H1 (cell line): ENCODE data around the gene ARHGAP15. TPM values are rescaled to one million over a fixed set of nuclear protein-coding genes. Genes with fewer than 3 reads are reported as not detected.

Experiments used
- CTCF ChIA-PET: fragments of 300-600 bp; sonication (Branson Sonifier 250); formaldehyde crosslinking; loops from one replicate; lab custom pipeline; 2021; ENCODE audit not compliant: partially characterized antibody; lab: Charles Lee
- POLR2A ChIA-PET: fragments of 300-600 bp; sonication (Branson Sonifier 250); formaldehyde crosslinking; loops from one replicate; lab custom pipeline; 2021; ENCODE audit warnings: inconsistent platforms; ENCODE audit not compliant: partially characterized antibody; lab: Charles Lee
- DNase-seq, 2 experiments: peaks; one replicate each; pipeline versions ENCODE4 v3.0.0 to v3.0.0-alpha.2; 2010 to 2022; ENCODE audit warnings: low spot score in 2 of 2, low read depth in 1 of 2, mixed read lengths in 1 of 2
- FAIRE-seq: peaks from 2 replicates; lab custom pipeline; 2011; peaks lifted over from hg19 to GRCh38; lab: Jason Lieb, UNC
- H2AFZ ChIP-seq: 2 replicates; pipeline ENCODE4 v1.8.1; 2012; ENCODE audit warnings: low read length, inconsistent platforms
- H2AK5ac ChIP-seq: 2 replicates; pipeline ENCODE4 v1.6.1; 2013; ENCODE audit warnings: low read depth, low read length
- H2BK120ac ChIP-seq: replicated peaks from 2 replicates; pipeline ENCODE3; 2013; ENCODE audit warnings: low read depth, low read length, inconsistent platforms
- H2BK12ac ChIP-seq: 2 replicates; pipeline ENCODE4 v1.6.1; 2013; ENCODE audit warnings: low read depth, low read length
- H2BK15ac ChIP-seq: 2 replicates; pipeline ENCODE4 v1.6.1; 2013; ENCODE audit warnings: low read length
- H2BK20ac ChIP-seq: 2 replicates; pipeline ENCODE4 v1.6.1; 2013; ENCODE audit warnings: low read length
- H2BK5ac ChIP-seq: 2 replicates; pipeline ENCODE4 v1.6.1; 2013; ENCODE audit warnings: low read depth, low read length
- H3K14ac ChIP-seq: 2 replicates; pipeline ENCODE4 v1.6.1; 2013; ENCODE audit warnings: inconsistent platforms; ENCODE audit not compliant: insufficient read length
- H3K18ac ChIP-seq: 2 replicates; pipeline ENCODE4 v1.6.1; 2013; ENCODE audit warnings: low read length; ENCODE audit errors: extremely low read depth
- H3K23ac ChIP-seq: 2 replicates; pipeline ENCODE4 v1.6.1; 2013; ENCODE audit warnings: inconsistent platforms; ENCODE audit not compliant: insufficient read length
- H3K23me2 ChIP-seq: 2 replicates; pipeline ENCODE4 v1.6.1; 2013; ENCODE audit warnings: low read depth, low read length
- H3K27ac ChIP-seq: 2 replicates; pipeline ENCODE4 v1.6.1; 2011; ENCODE audit warnings: low read depth, low read length, inconsistent platforms
- H3K27me3 ChIP-seq, 4 experiments: replicated peaks in 1 of 4; 1 replicate in 1 of 4; 2 replicates in 3 of 4; pipeline versions ENCODE4 v1.6.1 to v1.8.1; 2011 to 2013; ENCODE audit warnings: low read length in 3 of 4, mild to moderate bottlenecking in 3 of 4, inconsistent platforms in 2 of 4, mixed read lengths in 2 of 4, moderate library complexity in 1 of 4; ENCODE audit not compliant: control insufficient read depth in 3 of 4, insufficient read depth in 3 of 4; ENCODE audit errors: extremely low read depth in 1 of 4
- H3K36me3 ChIP-seq, 4 experiments: 2 replicates each; pipeline versions ENCODE4 v1.6.1 to v1.8.1; 2011 to 2013; ENCODE audit warnings: mild to moderate bottlenecking in 4 of 4, low read length in 3 of 4, moderate library complexity in 2 of 4, control low read depth in 1 of 4, inconsistent platforms in 1 of 4; ENCODE audit not compliant: insufficient read depth in 4 of 4, control insufficient read depth in 2 of 4
- H3K4ac ChIP-seq: replicated peaks from 2 replicates; pipeline ENCODE3; 2013; ENCODE audit warnings: low read length, low read depth, mixed read lengths, inconsistent platforms; ENCODE audit not compliant: insufficient read length
- H3K4me1 ChIP-seq, 4 experiments: replicated peaks in 1 of 4; 1 replicate in 1 of 4; 2 replicates in 3 of 4; pipeline versions ENCODE4 v1.6.1 to v1.8.1; 2011 to 2013; ENCODE audit warnings: low read length in 3 of 4, inconsistent platforms in 2 of 4, mixed read lengths in 1 of 4; ENCODE audit not compliant: insufficient read depth in 4 of 4, control insufficient read depth in 3 of 4
- H3K4me2 ChIP-seq, 2 experiments: 2 replicates each; pipeline versions ENCODE4 v1.6.1 to v1.8.1; 2011 to 2013; ENCODE audit warnings: low read depth in 2 of 2, low read length in 2 of 2, control low read depth in 1 of 2, inconsistent platforms in 1 of 2, mild to moderate bottlenecking in 1 of 2; ENCODE audit not compliant: insufficient read depth in 1 of 2
- H3K4me3 ChIP-seq, 4 experiments: fragments of 200-600, 300-600 bp in 1 of 4; sonication (generic), shearing (Covaris generic), sonication (Bioruptor Twin) in 1 of 4; 2 replicates each; pipeline versions ENCODE4 v1.5.1 to v1.8.1; 2011 to 2016; ENCODE audit warnings: low read length in 4 of 4, low read depth in 3 of 4, control low read depth in 2 of 4, inconsistent platforms in 2 of 4, mild to moderate bottlenecking in 2 of 4, mixed read lengths in 1 of 4, moderate library complexity in 1 of 4; ENCODE audit not compliant: insufficient read depth in 2 of 4; ENCODE audit errors: extremely low read depth in 1 of 4
- H3K56ac ChIP-seq: replicated peaks from 2 replicates; pipeline ENCODE3; 2013; ENCODE audit warnings: low read depth, mild to moderate bottlenecking, mixed read lengths, low read length, inconsistent platforms; ENCODE audit not compliant: insufficient read length
- H3K79me1 ChIP-seq: 2 replicates; pipeline ENCODE4 v1.6.1; 2013; ENCODE audit warnings: low read depth, low read length, control low read depth
- H3K79me2 ChIP-seq, 2 experiments: 2 replicates each; pipeline versions ENCODE4 v1.6.1 to v1.8.1; 2012 to 2013; ENCODE audit warnings: low read length in 2 of 2, mild to moderate bottlenecking in 2 of 2, inconsistent platforms in 1 of 2; ENCODE audit not compliant: insufficient read depth in 2 of 2, control insufficient read depth in 1 of 2
- H3K9ac ChIP-seq, 4 experiments: replicated peaks in 1 of 4; 1 replicate in 1 of 4; 2 replicates in 3 of 4; pipeline versions ENCODE4 v1.6.1 to v1.8.1; 2011 to 2013; ENCODE audit warnings: low read depth in 3 of 4, low read length in 3 of 4, control low read depth in 2 of 4, mild to moderate bottlenecking in 2 of 4, moderate library complexity in 2 of 4, inconsistent platforms in 1 of 4; ENCODE audit errors: extremely low read depth in 1 of 4
- H3K9me3 ChIP-seq, 2 experiments: 2 replicates each; pipeline versions ENCODE4 v1.6.1 to v1.8.1; 2012 to 2013; ENCODE audit warnings: mild to moderate bottlenecking in 2 of 2, moderate library complexity in 2 of 2, control low read depth in 1 of 2, inconsistent platforms in 1 of 2, low read depth in 1 of 2, low read length in 1 of 2, mixed read lengths in 1 of 2; ENCODE audit not compliant: insufficient read depth in 2 of 2
- H4K20me1 ChIP-seq, 2 experiments: replicated peaks in 1 of 2; 2 replicates each; pipeline versions ENCODE3 to v1.8.1; 2011 to 2013; ENCODE audit warnings: inconsistent platforms in 2 of 2, low read length in 2 of 2, mild to moderate bottlenecking in 1 of 2; ENCODE audit not compliant: insufficient read depth in 2 of 2, control insufficient read depth in 1 of 2
- H4K5ac ChIP-seq: 2 replicates; pipeline ENCODE4 v1.6.1; 2013; ENCODE audit warnings: low read length, low read depth, mixed read lengths, inconsistent platforms; ENCODE audit not compliant: insufficient read length
- H4K8ac ChIP-seq: 2 replicates; pipeline ENCODE4 v1.8.0; 2013; ENCODE audit warnings: mild to moderate bottlenecking, moderate library complexity, low read length, inconsistent platforms; ENCODE audit not compliant: insufficient read depth; ENCODE audit errors: extremely low read depth
- H4K91ac ChIP-seq: replicated peaks from 2 replicates; pipeline ENCODE3; 2013; ENCODE audit warnings: low read length, mixed read lengths, inconsistent platforms; ENCODE audit not compliant: insufficient read length
- GTF2F1 ChIP-seq: IDR thresholded peaks from 2 replicates; pipeline ENCODE4 v1.6.1; 2012; ENCODE audit warnings: low read depth, low read length, improper control_type of control experiment, borderline replicate concordance
- HDAC2 ChIP-seq, 2 experiments: fragments of 300-600 bp in 1 of 2; sonication (generic) in 1 of 2; IDR thresholded peaks; 2 replicates each; pipeline ENCODE4 v1.6.1; 2011 to 2012; ENCODE audit warnings: low read depth in 2 of 2, low read length in 2 of 2, mild to moderate bottlenecking in 2 of 2, moderate library complexity in 2 of 2, borderline replicate concordance in 1 of 2, inconsistent platforms in 1 of 2
- MAFK ChIP-seq: IDR thresholded peaks from 2 replicates; pipeline ENCODE4 v1.6.1; 2012; ENCODE audit warnings: low read depth, mild to moderate bottlenecking, improper control_type of control experiment, low read length
- SP2 ChIP-seq: IDR thresholded peaks from 2 replicates; pipeline ENCODE4 v1.6.1; 2012; ENCODE audit warnings: mild to moderate bottlenecking, low read length, inconsistent platforms
- WGBS, 2 experiments: shearing (Covaris generic) in 1 of 2; methylation state at CpG; one replicate each; pipeline versions ENCODE4 v1.1.6 to v1.1.7; 2013 to 2015; ENCODE audit warnings: low lambda C conversion rate in 2 of 2, mixed read lengths in 2 of 2, inconsistent platforms in 1 of 2, low coverage in 1 of 2, missing lambda C conversion rate in 1 of 2; ENCODE audit not compliant: insufficient replicate concordance in 2 of 2, insufficient coverage in 1 of 2, insufficient read length in 1 of 2; ENCODE audit errors: extremely low coverage in 1 of 2, missing lambda C conversion rate in 1 of 2; 5-methylcytosine and 5-hydroxymethylcytosine counted together
- polyA plus RNA-seq, 7 experiments: library from polyadenylated mRNA; depleted of rRNA in 3 of 7; stranded (reverse) in 5 of 7; unstranded in 2 of 7; fragments of >200 nt in 5 of 7; fragments of 200-250 nt in 2 of 7; gene quantifications; 1 replicate in 5 of 7; 2 replicates in 1 of 7; 4 replicates in 1 of 7; pipeline versions ENCODE4 v1.2.1 to v1.2.3, GENCODE V29; 2011 to 2013; ENCODE audit warnings: missing spikeins in 2 of 7, mixed read lengths in 2 of 7
- total RNA-seq: library from RNA; stranded (reverse); fragmentation: NEBNext Ultra II Directional; extraction: Animal tissue kit (Norgen Biotek cat#: 25700); gene quantifications from 2 replicates; pipeline ENCODE4 v1.2.1, GENCODE V29; 2021
- TF ChIP-seq, protein P1 (sequence below), 3 experiments: IDR thresholded peaks; 1 replicate in 2 of 3; 2 replicates in 1 of 3; pipeline versions ENCODE4 v1.5.1 to v1.6.1; 2011; ENCODE audit warnings: low read length in 3 of 3, mild to moderate bottlenecking in 3 of 3, inconsistent platforms in 2 of 3, low read depth in 1 of 3, moderate library complexity in 1 of 3; ENCODE audit not compliant: insufficient read depth in 1 of 3; ENCODE audit errors: control extremely low read depth in 1 of 3

ARHGAP15 gene
- total and polyA plus RNA-seq, 2 of the 8 experiments (the other 6 are each of a cell fraction or from before 2014, with no cell fraction given) = not detected

DNA sequence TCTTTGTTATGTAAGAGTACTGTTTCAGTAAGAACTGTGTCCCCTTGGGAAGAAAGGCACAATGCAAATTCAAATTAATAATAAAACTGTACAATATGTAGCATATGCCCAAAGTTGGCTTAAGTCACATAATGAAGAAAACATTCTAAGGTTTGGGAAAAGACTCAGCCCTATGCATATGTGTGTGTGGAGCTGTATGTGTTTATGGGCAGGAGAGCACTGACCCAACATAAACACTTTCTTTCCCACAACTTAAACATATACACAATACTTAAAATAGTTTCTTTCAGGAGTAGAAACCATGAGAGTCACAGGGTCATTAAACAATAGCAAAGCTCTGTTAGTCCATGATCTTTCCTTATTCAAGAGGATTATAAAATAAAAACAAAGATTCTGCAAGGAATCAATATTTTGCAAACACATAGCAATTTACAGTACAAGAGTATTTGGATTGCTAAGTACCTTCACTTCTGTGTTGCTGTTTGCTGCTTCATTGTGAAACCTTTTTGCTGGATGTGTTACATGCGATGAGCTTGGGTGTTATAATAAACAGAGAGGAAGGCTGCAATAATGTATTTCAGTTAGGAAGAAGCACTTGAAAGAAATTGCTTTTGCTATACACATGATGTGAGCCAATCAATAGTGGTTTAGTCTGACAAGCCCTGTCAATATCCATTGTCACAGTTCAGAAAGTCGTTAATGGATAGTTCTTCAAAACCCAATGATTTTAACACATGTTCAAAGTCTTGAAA is 347.3 kb downstream of the ARHGAP15 start:
- no peak overlapping the region for H3K4me2 ChIP-seq
- H2AFZ ChIP-seq = no peak overlapping the region
- no peak overlapping the region for H3K14ac ChIP-seq
- no peaks in the 10 kb centered on the region for H3K79me2 ChIP-seq
- H3K4me1 ChIP-seq = peaks cover 0 to 6% (median 1%) of the 10 kb centered on the region in 4 experiments; a peak in 2 of 7 replicates
- H3K9me3 ChIP-seq = no peaks in the 10 kb centered on the region
- H3K79me1 ChIP-seq = no peaks in the 10 kb centered on the region
- H2BK120ac ChIP-seq = no peak overlapping the region
- DNase-seq = no peak
- H3K27ac ChIP-seq = no peak overlapping the region
- no peak overlapping the region for H4K5ac ChIP-seq
- no peaks in the 10 kb centered on the region for H3K23me2 ChIP-seq
- H2BK20ac ChIP-seq = no peak overlapping the region
- no peak overlapping the region for H3K4ac ChIP-seq
- no peak overlapping the region for H3K18ac ChIP-seq
- H3K27me3 ChIP-seq = peaks cover 0 to 2% (median 0%) of the 10 kb centered on the region in 4 experiments; a peak in 3 of 7 replicates
- H2BK5ac ChIP-seq = no peak overlapping the region
- H3K56ac ChIP-seq = no peak overlapping the region
- POLR2A ChIA-PET = no interaction called here
- H3K4me3 ChIP-seq = no peak overlapping the region
- no peak overlapping the region for H2AK5ac ChIP-seq
- H3K36me3 ChIP-seq = no peaks in the 10 kb centered on the region
- H4K8ac ChIP-seq = no peak overlapping the region
- WGBS, 2 experiments = 87% methylated on average over 2 of the region's 2 CpGs; no CpG with 5 or more reads in 1 of the 2 experiments
- H3K23ac ChIP-seq = no peak overlapping the region
- H2BK15ac ChIP-seq = no peak overlapping the region
- CTCF ChIA-PET = interaction anchor here (0.8 kb wide), 1 partner anchor 23 kb away, joined by 3 read pairs; no protein-coding TSS in a partner anchor
- H4K20me1 ChIP-seq = no peaks in the 10 kb centered on the region
- no peak for FAIRE-seq
- H2BK12ac ChIP-seq = no peak overlapping the region
- no peak for TF ChIP-seq SP2
- TF ChIP-seq, protein P1, sequence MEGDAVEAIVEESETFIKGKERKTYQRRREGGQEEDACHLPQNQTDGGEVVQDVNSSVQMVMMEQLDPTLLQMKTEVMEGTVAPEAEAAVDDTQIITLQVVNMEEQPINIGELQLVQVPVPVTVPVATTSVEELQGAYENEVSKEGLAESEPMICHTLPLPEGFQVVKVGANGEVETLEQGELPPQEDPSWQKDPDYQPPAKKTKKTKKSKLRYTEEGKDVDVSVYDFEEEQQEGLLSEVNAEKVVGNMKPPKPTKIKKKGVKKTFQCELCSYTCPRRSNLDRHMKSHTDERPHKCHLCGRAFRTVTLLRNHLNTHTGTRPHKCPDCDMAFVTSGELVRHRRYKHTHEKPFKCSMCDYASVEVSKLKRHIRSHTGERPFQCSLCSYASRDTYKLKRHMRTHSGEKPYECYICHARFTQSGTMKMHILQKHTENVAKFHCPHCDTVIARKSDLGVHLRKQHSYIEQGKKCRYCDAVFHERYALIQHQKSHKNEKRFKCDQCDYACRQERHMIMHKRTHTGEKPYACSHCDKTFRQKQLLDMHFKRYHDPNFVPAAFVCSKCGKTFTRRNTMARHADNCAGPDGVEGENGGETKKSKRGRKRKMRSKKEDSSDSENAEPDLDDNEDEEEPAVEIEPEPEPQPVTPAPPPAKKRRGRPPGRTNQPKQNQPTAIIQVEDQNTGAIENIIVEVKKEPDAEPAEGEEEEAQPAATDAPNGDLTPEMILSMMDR (IDR thresholded peaks at IDR 0.05; ENCODE audit: control extremely low read depth in 1 of 3, insufficient read depth in 1 of 3, low read depth in 1 of 3, low read length in 3 of 3) = no peak
- no peak for TF ChIP-seq HDAC2 (IDR thresholded peaks at IDR 0.05; ENCODE audit: borderline replicate concordance in 1 of 2, low read depth in 2 of 2, low read length in 2 of 2)
- TF ChIP-seq GTF2F1 = no peak
- no peak for TF ChIP-seq MAFK
- H4K91ac ChIP-seq = no peak overlapping the region
- H3K9ac ChIP-seq = no peak overlapping the region
